ENCODE data around the gene OR2F2. TPM values are rescaled to one million over a fixed set of nuclear protein-coding genes. Genes with fewer than 3 reads are reported as not detected.

OR2F2 gene
- total RNA-seq, 4 donors from 2014 or later, result not detected

GRCh38 chr7:143958781-143959180 lies 23.7 kb downstream of the OR2F2 start:
- no peak overlapping the region for H3K4me3 ChIP-seq
- no peaks in the 10 kb centered on the region for H3K27me3 ChIP-seq
- H3K4me1 ChIP-seq, result no peaks in the 10 kb centered on the region
- H3K27ac ChIP-seq, result no peak overlapping the region
- no peak for TF ChIP-seq POLR2A (IDR thresholded peaks at IDR 0.05)
- TF ChIP-seq, protein P1, sequence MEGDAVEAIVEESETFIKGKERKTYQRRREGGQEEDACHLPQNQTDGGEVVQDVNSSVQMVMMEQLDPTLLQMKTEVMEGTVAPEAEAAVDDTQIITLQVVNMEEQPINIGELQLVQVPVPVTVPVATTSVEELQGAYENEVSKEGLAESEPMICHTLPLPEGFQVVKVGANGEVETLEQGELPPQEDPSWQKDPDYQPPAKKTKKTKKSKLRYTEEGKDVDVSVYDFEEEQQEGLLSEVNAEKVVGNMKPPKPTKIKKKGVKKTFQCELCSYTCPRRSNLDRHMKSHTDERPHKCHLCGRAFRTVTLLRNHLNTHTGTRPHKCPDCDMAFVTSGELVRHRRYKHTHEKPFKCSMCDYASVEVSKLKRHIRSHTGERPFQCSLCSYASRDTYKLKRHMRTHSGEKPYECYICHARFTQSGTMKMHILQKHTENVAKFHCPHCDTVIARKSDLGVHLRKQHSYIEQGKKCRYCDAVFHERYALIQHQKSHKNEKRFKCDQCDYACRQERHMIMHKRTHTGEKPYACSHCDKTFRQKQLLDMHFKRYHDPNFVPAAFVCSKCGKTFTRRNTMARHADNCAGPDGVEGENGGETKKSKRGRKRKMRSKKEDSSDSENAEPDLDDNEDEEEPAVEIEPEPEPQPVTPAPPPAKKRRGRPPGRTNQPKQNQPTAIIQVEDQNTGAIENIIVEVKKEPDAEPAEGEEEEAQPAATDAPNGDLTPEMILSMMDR (IDR thresholded peaks at IDR 0.05), result no peak
- H3K36me3 ChIP-seq, result no peaks in the 10 kb centered on the region
- no peaks in the 10 kb centered on the region for H3K9me3 ChIP-seq
- DNase-seq, result no peak

DNA sequence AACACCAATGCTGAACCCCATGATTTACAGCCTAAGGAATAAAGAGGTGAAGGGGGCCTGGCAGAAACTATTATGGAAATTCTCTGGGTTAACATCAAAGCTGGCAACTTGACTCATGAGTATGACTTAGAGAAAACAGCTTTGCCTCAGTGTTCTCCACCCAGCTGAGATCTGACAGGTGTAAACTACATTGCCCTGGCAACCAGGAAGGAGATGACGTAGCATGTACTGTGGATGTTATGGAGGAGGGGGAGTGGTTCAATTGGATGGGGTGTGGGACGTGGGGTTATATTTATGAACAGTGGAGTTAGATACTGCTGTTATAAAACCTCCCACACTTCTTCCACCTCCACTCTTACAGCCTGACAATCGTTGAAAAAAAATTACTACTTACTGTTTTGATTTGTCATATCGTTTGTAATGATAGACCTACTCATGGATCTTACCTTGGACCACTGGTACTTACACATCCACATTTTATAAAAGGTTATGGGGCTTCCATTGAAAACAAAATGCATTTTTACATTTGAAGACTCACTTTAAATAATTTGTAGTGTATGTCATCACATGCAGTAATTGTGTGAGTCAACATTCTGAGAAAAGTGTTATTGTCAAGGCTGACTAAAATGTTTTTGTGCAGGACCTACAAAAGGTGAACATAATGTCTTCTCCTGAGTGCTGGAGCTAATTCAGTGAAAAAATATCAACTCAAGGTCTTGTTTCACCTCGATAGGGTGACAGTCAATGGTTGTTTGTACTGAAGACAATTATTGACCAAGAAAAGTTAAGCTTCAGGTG lies 26.0 kb downstream of the OR2F2 start:
- Histone ChIP-seq H3K27me3 (no peaks in the 10 kb centered on the region), H3K9me3 (no peaks in the 10 kb centered on the region), H3K36me3 (no peaks in the 10 kb centered on the region), H3K4me3 (no peak overlapping the region), H3K27ac (no peak overlapping the region), H3K4me1 (no peaks in the 10 kb centered on the region)
- DNase-seq, result no peak
- TF ChIP-seq POLR2A (IDR thresholded peaks at IDR 0.05), result no peak
- TF ChIP-seq, protein P1 (IDR thresholded peaks at IDR 0.05), result no peak

GRCh38 chr7:143965280-143965679 lies 30.2 kb downstream of the OR2F2 start:
- TF ChIP-seq, protein P1 (IDR thresholded peaks at IDR 0.05), result no peak
- no peak for TF ChIP-seq POLR2A (IDR thresholded peaks at IDR 0.05)
- DNase-seq, result no peak
- no peak overlapping the region for H3K27ac ChIP-seq

DNA sequence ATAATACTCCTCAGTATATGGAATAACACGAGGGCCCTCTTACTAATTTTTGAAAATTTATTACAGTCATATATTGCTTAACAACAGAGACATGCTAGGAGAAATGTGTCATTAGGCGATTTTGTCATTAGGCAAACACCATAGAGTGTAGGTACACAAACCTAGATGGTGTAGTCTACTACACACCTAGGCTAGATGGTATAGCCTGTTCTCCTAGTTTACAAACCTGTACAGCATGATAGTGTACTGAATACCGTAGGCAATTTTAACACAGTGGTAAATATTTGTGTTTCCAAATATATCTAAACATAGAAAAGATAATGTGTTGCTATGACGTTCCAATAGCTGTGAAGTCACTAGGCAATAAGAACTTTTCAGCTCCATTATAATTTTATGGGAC lies 32.4 kb downstream of the OR2F2 start:
- TF ChIP-seq, protein P1 (IDR thresholded peaks at IDR 0.05), result no peak
- Histone ChIP-seq H3K4me3 (no peak overlapping the region), H3K9me3 (no peaks in the 10 kb centered on the region), H3K36me3 (no peaks in the 10 kb centered on the region), H3K4me1 (no peaks in the 10 kb centered on the region), H3K27me3 (no peaks in the 10 kb centered on the region), H3K27ac (no peak overlapping the region)
- no peak for DNase-seq

More at GRCh38 chr7:143965280-143965679, 30.2 kb downstream of the OR2F2 start:
- Histone ChIP-seq H3K4me1 (no peaks in the 10 kb centered on the region), H3K27me3 (no peaks in the 10 kb centered on the region), H3K36me3 (no peaks in the 10 kb centered on the region), H3K9me3 (no peaks in the 10 kb centered on the region), H3K4me3 (no peak overlapping the region)

DNA sequence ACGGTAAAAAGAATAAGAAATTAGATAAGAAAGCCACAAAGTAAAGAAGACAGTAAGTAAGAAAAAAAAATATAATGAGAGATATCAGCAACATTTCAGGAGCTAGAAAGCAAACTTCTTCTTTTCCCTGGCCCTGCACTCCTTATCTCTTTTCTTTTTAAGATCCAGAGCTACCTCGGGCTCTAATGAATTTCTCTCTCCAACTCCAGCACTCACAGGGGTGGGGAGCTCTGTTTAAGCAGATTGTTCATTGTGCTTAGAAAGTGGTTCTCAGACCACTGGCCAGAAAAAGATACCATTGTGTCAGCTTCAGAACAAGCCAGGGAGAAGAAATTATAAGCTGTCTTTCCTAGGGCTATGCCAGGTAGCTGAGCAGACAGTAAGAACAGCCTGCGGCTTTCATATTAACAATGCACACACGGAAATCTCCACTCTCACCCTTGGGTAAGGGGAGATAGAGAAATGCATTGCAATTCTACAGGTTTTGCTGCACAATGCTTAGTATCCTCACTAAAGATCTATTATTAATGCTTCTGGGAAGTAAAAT lies 38.9 kb downstream of the OR2F2 start:
- Histone ChIP-seq H3K4me3 (no peak overlapping the region), H3K27me3 (no peaks in the 10 kb centered on the region), H3K4me1 (peaks cover 0 to 6% (median 0%) of the 10 kb centered on the region in 4 donors), H3K9me3 (no peaks in the 10 kb centered on the region), H3K36me3 (no peaks in the 10 kb centered on the region), H3K27ac (no peak overlapping the region)
- no peak for TF ChIP-seq POLR2A (IDR thresholded peaks at IDR 0.05)
- TF ChIP-seq, protein P1 (IDR thresholded peaks at IDR 0.05), result no peak
- no peak for DNase-seq

Measured in Peyer's patch (tissue), 4 donors.